Measurements from ENCODE around the gene NSUN7.

- no peak for TF ChIP-seq ZNF24 (IDR thresholded peaks at IDR 0.05)
- no peak for TF ChIP-seq TFAP4 (IDR thresholded peaks at IDR 0.05; ENCODE audit: borderline replicate concordance, low read depth)
- no peak for TF ChIP-seq RERE (CRISPR knock-in tag; IDR thresholded peaks at IDR 0.05; ENCODE audit: low read depth)
- TF ChIP-seq POLR2A (IDR thresholded peaks at IDR 0.05; ENCODE audit: insufficient read depth in 1 of 2, low read depth in 2 of 2, low read length in 2 of 2), result no peak
- TF ChIP-seq RAD51 (IDR thresholded peaks at IDR 0.05; ENCODE audit: borderline replicate concordance), result no peak
- TF ChIP-seq GTF2F1 (IDR thresholded peaks at IDR 0.05; ENCODE audit: low read length), result no peak
- TF ChIP-seq ZBTB26 (CRISPR knock-in tag; IDR thresholded peaks at IDR 0.05; ENCODE audit: borderline replicate concordance), result no peak
- no peak for TF ChIP-seq ZNF292 (CRISPR knock-in tag; IDR thresholded peaks at IDR 0.05; ENCODE audit: borderline replicate concordance, low read depth)
- no peak for TF ChIP-seq RFX5 (IDR thresholded peaks at IDR 0.05; ENCODE audit: low read depth, low read length)
- TF ChIP-seq ZNF576 (CRISPR knock-in tag; IDR thresholded peaks at IDR 0.05), result no peak
- TF ChIP-seq BRCA1 (CRISPR knock-in tag; IDR thresholded peaks at IDR 0.05), result no peak
- no peak for TF ChIP-seq SIN3A (IDR thresholded peaks at IDR 0.05; ENCODE audit: borderline replicate concordance, low read depth, low read length)
These were observed 12.8 kb upstream of the NSUN7 start for GRCh38 chr4:40736910-40737309.

Measured in HepG2 (cell line).